HG02970 (cell line): ENCODE results near the gene ARHGAP26.
"Not testable (repeated sequence)": the region's sequence is repeated elsewhere in the genome, so short reads cannot be mapped to it uniquely, and the experiment has no call there.

Experiments used
- ATAC-seq: cut with Tn5 transposase; IDR thresholded peaks from one replicate; pipeline ENCODE4 v1.9.1; 2021; ENCODE audit warnings: mild to moderate bottlenecking, moderate library complexity, moderate number of reproducible peaks; ENCODE audit not compliant: unreplicated experiment, low FRiP score

Gene ARHGAP26

DNA sequence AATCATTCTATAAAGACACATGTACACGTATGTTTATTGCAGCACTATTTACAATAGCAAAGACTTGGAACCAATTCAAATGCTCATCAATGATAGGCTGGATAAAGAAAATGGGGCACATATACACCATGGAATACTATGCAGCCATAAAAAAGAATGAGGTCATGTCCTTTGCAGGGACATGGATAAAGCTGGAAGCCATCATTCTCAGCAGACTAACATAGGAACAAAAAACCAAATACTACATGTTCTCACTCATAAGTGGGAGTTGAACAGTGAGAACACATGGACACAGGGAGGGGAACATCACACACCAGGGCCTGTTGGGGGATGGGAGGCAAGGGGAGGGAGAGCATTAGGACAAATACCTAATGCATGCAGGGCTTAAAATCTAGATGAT is 230.4 kb downstream of the ARHGAP26 start:
- not testable (repeated sequence) for ATAC-seq

- no peak for ATAC-seq
These were observed 231.7 kb downstream of the ARHGAP26 start for GRCh38 chr5:143001764-143002351.

- ATAC-seq: peak; percentile 42
These were observed 232.5 kb downstream of the ARHGAP26 start for GRCh38 chr5:143002459-143003327.

GRCh38 chr5:143003328-143003636 is 233.1 kb downstream of the ARHGAP26 start:
- ATAC-seq: no peak

DNA sequence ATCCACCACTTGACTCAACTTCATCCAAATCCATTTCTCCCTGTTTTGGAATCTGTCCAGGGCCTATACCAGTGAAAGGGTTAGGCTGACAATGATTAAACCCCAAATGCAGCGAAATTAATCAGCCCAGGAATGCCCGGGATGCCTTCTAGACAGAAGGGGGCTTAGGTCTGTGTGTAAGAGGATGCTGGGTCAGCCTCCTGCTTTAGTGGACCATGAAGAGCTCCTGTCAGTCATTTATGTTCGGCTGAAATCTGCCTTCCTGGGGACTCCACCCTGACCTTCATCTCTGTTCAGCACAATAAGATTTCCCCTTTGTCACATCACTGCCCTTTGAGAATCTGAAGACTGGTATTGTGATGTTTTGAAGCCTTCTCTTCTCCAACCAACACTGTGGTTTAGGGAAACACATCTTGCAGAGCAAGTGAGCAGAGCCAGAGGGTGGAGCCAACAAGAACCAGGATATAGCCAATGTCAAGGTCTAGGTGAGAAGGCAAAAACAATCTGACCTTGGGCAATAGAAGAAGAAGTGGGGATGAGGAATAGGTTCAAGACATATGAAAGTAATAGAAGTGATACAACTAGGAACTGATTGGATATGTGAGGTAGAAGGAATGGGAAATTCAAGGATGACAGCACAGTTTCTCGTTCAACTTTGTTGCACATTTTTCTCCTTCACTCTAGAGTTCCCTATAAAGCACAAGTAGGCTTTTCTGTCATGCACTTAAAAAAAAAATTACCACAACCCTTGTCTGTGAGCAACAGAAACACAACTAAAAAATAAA is 234.4 kb downstream of the ARHGAP26 start:
- ATAC-seq: peak; percentile 29

GRCh38 chr5:143006501-143006900 is 236.3 kb downstream of the ARHGAP26 start:
- no peak for ATAC-seq

DNA sequence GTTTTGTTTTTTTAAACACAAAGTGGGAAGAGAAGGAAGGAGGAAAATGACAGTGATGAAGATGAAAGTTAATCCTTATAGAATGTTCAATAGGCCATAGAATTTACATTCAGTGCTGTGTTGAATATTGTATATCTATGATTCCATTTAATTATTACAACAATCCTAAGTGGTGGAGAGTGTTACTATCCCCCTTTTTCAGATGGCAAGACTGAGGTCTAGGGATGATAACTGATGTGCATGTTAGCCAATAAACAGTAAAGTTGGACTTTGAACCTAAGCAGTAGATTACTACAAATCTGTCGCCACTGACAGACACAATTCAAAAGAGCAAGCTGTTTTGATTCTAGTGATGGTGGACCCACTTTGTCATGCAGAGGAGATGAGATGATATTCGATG is 237.9 kb downstream of the ARHGAP26 start:
- ATAC-seq: no peak

- peak; percentile 76 for ATAC-seq
These were observed 238.8 kb downstream of the ARHGAP26 start for GRCh38 chr5:143008809-143009521.

DNA sequence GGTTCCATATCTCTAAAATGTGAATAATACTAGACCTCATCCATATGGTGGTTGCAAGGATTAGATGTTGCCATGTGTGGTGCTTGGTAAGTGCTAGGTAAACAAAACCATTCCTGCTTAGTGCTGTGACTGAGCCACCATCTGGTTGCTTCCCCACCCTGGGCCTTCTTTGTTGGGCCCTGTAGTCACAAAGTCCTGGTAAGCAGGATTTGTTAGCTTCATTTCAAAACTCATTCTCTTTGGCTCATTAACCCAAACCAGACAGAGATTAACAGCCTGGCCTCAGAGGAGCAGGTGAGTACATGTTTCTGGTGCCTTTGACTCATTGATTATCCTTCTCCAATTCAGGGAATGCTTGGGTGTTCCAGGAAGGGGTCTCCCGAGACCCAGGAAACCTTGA is 240.2 kb downstream of the ARHGAP26 start:
- ATAC-seq: no peak

DNA sequence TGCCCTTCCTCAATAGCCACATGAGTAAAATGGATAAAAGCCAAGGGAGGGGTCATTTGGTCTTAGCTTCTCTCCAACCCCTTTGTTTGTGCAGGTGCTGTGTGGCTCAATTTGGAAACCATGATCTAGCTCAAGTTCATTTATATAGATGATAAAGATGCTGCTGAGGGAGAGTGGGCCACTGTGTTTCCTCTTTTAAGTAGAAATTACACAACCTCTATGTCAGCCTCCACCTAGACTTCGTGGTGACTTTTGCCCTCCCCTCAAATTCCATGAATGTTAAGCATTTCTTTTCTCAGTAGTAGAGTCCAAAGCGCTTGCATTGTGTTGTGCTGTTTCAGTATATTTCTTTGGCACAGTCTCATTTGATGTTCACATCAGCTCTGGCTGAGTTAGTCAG is 241.4 kb downstream of the ARHGAP26 start:
- ATAC-seq: no peak

GRCh38 chr5:143013176-143013891 is 243.2 kb downstream of the ARHGAP26 start:
- ATAC-seq: no peak

DNA sequence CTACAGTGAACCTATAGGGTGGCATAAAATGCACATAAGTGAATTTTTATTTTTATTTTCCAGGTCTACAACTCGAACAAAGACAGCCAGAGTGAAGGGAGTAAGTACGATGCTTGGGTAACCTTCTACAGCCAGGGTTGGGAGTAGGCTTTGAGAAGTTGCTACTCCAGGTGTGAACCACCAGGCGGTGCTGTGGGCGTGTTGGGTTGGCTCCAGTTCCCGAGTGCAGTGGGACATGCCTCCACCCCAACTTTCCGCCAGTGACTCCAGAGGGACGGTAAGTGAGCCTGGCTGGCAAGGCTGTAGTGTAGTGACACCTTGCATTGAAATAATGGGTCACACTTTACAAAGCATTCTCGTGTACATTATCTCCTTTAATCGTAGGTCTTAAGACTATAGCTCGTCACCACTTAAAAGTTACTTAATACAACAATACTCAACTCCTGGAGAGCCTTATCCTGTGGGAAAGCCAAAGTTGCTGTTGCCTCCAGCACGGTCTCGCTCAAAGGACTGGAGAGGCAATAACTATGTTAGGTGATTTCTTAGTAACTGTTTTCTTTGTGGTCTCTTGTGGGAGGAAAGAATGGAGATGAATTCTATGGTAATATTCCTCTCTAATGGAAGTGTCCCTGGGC is 244.0 kb downstream of the ARHGAP26 start:
- ATAC-seq: no peak

DNA sequence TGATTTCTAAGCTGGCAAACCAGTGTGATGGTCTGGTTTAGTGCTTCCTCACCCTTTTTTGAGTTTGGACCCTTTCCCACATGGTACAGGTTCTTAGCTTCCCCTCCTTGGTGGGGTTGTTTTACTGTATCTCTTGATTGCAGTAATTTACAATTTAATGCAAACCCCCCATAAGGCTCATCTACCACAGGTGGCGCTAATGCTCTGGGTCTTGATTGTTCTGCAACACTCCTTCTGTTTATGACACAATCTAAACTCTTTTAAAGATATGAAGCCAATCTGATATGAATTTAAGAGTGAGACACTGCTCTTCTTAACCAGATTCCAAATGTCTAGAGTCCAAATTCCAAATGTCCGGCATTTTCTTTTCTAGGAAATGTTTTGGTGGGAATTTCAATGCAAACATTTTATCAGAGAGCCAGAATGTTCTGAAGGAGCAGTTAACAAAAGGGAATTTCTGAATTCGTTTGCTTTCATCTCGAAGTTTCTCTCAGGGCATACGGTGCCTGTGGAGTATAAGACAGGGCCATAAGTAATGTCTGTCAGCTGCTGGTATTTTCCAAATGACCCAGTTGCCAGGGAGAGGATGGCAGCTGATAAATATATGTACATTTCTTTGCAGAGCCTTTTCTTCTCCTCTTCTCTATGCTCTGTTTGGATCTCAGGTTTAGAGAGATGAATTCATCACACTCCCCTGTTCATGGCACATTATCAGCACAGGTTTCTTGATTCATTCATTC is 246.8 kb downstream of the ARHGAP26 start:
- ATAC-seq: no peak

DNA sequence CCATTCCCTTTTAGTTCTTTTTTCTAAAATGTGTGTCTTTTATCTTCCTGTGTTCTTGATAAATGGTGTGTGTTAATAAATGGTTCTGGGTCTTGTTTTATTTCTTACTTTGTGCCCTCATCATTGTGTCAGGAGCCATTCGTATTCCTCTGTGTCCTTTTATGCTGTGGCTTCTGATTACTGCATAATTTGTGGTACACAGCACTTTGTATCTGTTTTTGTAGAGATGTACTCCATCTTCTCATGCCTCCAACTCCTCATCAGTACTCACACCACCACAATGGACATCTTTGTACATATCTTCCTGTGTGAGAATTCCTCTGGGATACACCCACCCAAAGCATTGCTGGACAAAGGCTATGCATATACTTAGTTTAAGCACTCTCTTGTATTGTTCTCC is 247.4 kb downstream of the ARHGAP26 start:
- ATAC-seq: no peak

DNA sequence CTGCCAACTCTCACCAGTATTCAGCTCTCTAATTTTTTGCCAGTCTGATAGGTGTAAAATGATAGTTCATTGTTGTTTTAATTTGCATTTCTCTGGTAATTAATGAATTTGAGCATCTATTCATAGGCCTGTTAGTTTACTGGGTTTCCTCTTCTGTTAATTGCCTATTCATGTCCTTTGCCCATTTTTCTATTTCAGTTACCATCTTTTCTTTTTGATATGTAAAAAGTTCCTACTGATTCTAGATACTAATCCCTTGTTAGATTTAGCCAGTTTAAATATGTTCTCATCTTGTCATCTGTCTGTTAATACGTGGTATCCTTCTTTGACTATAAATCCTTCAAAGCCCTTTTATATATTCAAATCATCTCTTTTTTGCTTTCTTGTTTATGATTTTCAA is 247.8 kb downstream of the ARHGAP26 start:
- no peak for ATAC-seq

DNA sequence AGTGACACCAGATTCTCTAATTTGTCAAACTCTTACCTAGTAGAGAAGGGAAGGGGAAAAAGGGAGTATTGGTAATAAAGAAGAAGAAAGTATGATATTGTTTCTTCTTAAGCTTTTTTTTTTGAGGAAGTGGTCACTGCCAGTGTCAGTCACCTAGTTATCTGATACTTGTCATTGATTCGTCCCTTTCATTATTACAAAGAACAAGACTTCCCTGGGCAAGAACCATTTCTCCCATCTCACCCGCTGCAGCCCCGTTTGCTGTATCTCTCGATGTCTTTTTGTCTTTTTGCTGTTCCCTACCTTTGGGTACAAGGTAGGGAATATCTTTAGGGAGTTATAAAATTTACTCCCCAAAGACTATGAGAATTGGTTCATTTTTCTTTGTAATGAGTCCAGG is 249.0 kb downstream of the ARHGAP26 start:
- no peak for ATAC-seq

GRCh38 chr5:143019614-143020515 is 249.7 kb downstream of the ARHGAP26 start:
- ATAC-seq: peak; percentile 83

- no peak for ATAC-seq
These were observed 251.4 kb downstream of the ARHGAP26 start for GRCh38 chr5:143021595-143021994.
